ENCODE measurements around the gene ZNF236. TPM values are rescaled to one million over a fixed set of nuclear protein-coding genes. Genes with fewer than 3 reads are reported as not detected.

ZNF236 gene
- total RNA-seq, 1 donor from 2014 or later = 32.5 TPM

- Mint-ChIP-seq H3K27me3 (no peaks in the 10 kb centered on the region), H3K4me1 (ENCODE audit: low read depth) (no peaks in the 10 kb centered on the region), H3K27ac (no peak overlapping the region), H3K9me3 (ENCODE audit: low read depth) (no peaks in the 10 kb centered on the region), H3K36me3 (ENCODE audit: insufficient read depth) (peaks cover 16% of the 10 kb centered on the region), H3K4me3 (ENCODE audit: low read depth) (no peak overlapping the region)
- no peak for TF ChIP-seq CTCF (IDR thresholded peaks at IDR 0.05; ENCODE audit: unreplicated experiment)
- no peak for DNase-seq (ENCODE audit: low spot score, unreplicated experiment)
These were observed 113.5 kb downstream of the ZNF236 start for GRCh38 chr18:76935722-76936337.

GRCh38 chr18:76936877-76937276, 114.5 kb downstream of the ZNF236 start:
- peaks cover 16% of the 10 kb centered on the region for H3K36me3 Mint-ChIP-seq (ENCODE audit: insufficient read depth)
- H3K27ac Mint-ChIP-seq = peak overlapping the region; percentile 9

GRCh38 chr18:76937597-76937996, 115.2 kb downstream of the ZNF236 start:
- Mint-ChIP-seq H3K9me3 (ENCODE audit: low read depth) (no peaks in the 10 kb centered on the region), H3K36me3 (ENCODE audit: insufficient read depth) (peaks cover 12% of the 10 kb centered on the region), H3K27ac (no peak overlapping the region), H3K4me3 (ENCODE audit: low read depth) (no peak overlapping the region), H3K4me1 (ENCODE audit: low read depth) (no peaks in the 10 kb centered on the region), H3K27me3 (no peaks in the 10 kb centered on the region)
- TF ChIP-seq CTCF (IDR thresholded peaks at IDR 0.05; ENCODE audit: unreplicated experiment) = no peak
- no peak for DNase-seq (ENCODE audit: low spot score, unreplicated experiment)

More at GRCh38 chr18:76936877-76937276, 114.5 kb downstream of the ZNF236 start:
- no peak for TF ChIP-seq CTCF (IDR thresholded peaks at IDR 0.05; ENCODE audit: unreplicated experiment)
- DNase-seq (ENCODE audit: low spot score, unreplicated experiment) = no peak
- Mint-ChIP-seq H3K4me3 (ENCODE audit: low read depth) (no peak overlapping the region), H3K27me3 (no peaks in the 10 kb centered on the region), H3K9me3 (ENCODE audit: low read depth) (no peaks in the 10 kb centered on the region), H3K4me1 (ENCODE audit: low read depth) (no peaks in the 10 kb centered on the region)

- H3K27me3 Mint-ChIP-seq = no peaks in the 10 kb centered on the region
- H3K4me1 Mint-ChIP-seq (ENCODE audit: low read depth) = no peaks in the 10 kb centered on the region
- H3K27ac Mint-ChIP-seq = no peak overlapping the region
- H3K9me3 Mint-ChIP-seq (ENCODE audit: low read depth) = no peaks in the 10 kb centered on the region
- peaks cover 10% of the 10 kb centered on the region for H3K36me3 Mint-ChIP-seq (ENCODE audit: insufficient read depth)
- H3K4me3 Mint-ChIP-seq (ENCODE audit: low read depth) = no peak overlapping the region
- no peak for TF ChIP-seq CTCF (IDR thresholded peaks at IDR 0.05; ENCODE audit: unreplicated experiment)
- no peak for DNase-seq (ENCODE audit: low spot score, unreplicated experiment)
These were observed 116.3 kb downstream of the ZNF236 start for GRCh38 chr18:76938619-76939018.

GRCh38 chr18:76941284-76941683, 118.9 kb downstream of the ZNF236 start:
- TF ChIP-seq CTCF (IDR thresholded peaks at IDR 0.05; ENCODE audit: unreplicated experiment) = no peak
- H3K4me1 Mint-ChIP-seq (ENCODE audit: low read depth) = no peaks in the 10 kb centered on the region
- DNase-seq (ENCODE audit: low spot score, unreplicated experiment) = no peak
- no peak overlapping the region for H3K27ac Mint-ChIP-seq
- no peak overlapping the region for H3K4me3 Mint-ChIP-seq (ENCODE audit: low read depth)
- H3K9me3 Mint-ChIP-seq (ENCODE audit: low read depth) = peaks cover 6% of the 10 kb centered on the region
- peaks cover 20% of the 10 kb centered on the region for H3K36me3 Mint-ChIP-seq (ENCODE audit: insufficient read depth)
- H3K27me3 Mint-ChIP-seq = no peaks in the 10 kb centered on the region

Measured in progenitor cell of endocrine pancreas (in vitro differentiated cells).